Left colon (tissue), 2 donors: ENCODE data around the gene DOCK3. TPM values are rescaled to one million over a fixed set of nuclear protein-coding genes. Genes with fewer than 3 reads are reported as not detected.
"Not testable (repeated sequence)": the region's sequence is repeated elsewhere in the genome, so short reads cannot be mapped to it uniquely, and the experiment has no call there.

Source experiments
- ATAC-seq: fragments of 200-7000 bp; cut with Tn5 transposase; one replicate; pipeline ENCODE4 v1.9.1; 2020; ENCODE audit warnings: mild to moderate bottlenecking, moderate library complexity
- DNase-seq, 2 donors: peaks; one replicate each; pipeline ENCODE4 v3.0.0-alpha.2; 2020
- intact Hi-C, 2 donors: fragments of 100-400 bp; cut with DNase I in 1 of 2; cut with micrococcal nuclease in 1 of 2; formaldehyde crosslinking; loops; one replicate each; pipeline versions ENCODE4 v1.11.2 to v1.14.0; 2022; cut with DNase I, micrococcal nuclease
- total RNA-seq, 2 donors: library from RNA; stranded (reverse); fragmentation: NEBNext Ultra II Directional; extraction: Animal tissue kit (Norgen Biotek cat#: 25700); gene quantifications; one replicate each; pipeline ENCODE4 v1.2.1, GENCODE V29; 2021
- donor health status: DM: no; HTN: no; CAD: no.
- donor health status: DM: yes; HTN: yes; CAD: no.

The DOCK3 gene
- total RNA-seq, 2 donors from 2014 or later = 0.09 to 0.34 TPM

DNA sequence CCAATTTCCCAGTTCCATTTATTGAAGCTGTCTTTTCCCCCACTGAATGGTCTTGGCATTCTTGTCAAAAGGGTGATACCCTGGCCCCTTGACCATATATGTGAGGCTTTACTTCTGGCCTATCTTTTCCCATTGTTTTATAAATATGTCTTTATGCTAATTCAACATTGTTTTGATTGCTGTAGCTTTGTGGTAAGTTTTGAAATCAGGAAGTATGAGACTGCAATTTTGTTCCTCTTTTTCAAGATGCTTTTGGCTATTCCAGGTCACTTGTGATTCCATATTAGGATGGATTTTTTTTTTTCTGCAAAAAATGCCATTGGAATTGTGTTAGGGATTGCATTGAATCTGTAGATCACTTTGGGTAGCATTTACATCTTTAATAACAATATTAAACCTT, 569.2 kb downstream of the DOCK3 start:
- intact Hi-C loops = no loop called here
- ATAC-seq (no peak), DNase-seq (no peak)

DNA sequence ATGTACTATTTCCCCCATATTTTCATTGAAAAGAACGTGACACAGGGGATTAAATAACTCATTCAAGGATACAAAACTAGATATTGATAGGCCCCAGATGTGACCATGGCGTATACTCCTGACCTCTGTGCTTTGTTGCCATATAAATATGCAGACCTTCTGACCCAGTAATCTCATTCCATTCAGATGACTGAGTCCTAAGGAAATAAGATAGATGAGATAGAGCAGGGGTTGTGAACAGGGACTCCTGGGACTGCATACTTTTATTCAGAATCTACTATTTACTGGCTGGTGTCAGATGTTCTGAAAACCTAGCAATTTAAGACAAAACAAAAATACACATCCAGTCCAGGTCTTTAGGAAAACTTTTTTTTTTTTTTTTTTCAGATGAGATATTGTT, 571.1 kb downstream of the DOCK3 start:
- DNase-seq (no peak), ATAC-seq (no peak)
- intact Hi-C loops = no loop called here

DNA sequence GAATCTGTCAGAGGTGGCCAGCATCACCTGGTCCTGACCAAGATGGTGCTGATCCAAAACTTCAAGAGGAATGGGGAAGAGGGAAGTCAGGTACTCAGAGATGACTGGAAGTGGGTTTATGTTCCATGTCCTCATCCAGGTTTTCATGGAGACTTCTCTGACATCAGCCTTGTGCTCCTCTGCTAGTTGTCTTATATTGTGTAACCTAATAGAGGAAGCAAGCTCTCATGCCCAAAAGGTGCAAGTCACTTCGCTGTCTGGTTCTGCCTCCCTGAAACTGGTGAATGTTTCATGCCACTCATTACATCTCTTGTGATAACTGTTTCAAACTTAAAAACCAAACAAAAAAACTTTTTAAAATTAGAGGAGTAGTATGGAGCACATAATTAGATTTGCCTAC, 583.1 kb downstream of the DOCK3 start:
- intact Hi-C loops = no loop called here
- DNase-seq (no peak), ATAC-seq (no peak)

DNA sequence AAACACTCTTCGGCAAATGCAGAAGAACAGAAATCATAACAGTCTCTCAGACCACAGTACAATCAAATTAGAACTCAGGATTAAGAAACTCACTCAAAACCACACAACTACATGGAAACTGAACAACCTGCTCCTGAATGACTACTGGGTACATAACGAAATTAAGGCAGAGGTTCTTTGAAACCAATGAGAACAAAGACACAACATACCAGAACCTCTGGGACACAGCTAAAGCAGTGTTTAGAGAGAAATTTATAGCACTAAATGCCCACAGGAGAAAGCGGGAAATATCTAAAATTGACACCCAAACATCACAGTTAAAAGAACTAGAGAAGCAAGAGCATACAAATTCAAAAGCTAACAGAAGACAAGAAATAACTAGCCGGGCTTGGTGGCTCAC, 589.4 kb downstream of the DOCK3 start:
- intact Hi-C loops, DNase-seq, ATAC-seq: not testable (repeated sequence)

DNA sequence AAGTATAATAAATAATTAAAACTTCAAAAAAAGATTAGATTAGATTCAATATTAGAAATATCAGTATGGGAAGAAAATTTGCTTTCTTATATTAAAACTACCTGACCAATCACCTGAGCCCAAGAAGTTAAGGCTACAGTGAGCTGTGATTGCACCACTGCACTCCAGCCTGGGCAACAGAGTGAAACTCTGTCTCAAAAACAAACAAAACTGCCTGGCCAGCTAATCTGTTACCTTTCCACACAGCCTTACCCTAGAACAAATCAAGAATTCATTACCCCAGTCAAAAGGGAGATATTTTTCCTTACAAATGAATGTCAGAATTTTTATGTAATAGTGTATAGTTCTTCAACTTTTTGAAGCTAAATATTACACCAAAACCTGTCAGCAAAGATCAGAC, 593.4 kb downstream of the DOCK3 start:
- intact Hi-C loops = no loop called here
- ATAC-seq (no peak), DNase-seq (no peak)

DNA sequence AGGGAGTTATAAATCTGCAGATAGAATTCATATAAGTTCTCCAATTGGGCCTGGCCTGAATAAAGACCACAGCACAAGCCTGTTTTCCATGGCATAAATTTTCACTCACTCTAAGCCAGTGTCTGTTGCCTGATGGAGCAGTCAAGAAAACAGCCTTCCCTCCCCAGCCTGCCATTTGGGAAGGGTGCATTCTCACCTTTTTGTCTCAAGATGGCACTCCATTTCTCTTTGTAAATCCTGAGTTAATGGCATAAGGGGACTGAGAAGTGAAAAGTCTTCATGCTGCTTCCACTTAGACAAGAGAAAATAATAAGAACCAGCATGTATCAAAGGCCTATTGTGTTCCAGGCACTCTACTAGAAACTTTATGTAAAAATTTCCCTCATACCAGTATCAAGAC, 594.7 kb downstream of the DOCK3 start:
- intact Hi-C loops = no loop called here
- no peak for ATAC-seq
- DNase-seq = no peak

DNA sequence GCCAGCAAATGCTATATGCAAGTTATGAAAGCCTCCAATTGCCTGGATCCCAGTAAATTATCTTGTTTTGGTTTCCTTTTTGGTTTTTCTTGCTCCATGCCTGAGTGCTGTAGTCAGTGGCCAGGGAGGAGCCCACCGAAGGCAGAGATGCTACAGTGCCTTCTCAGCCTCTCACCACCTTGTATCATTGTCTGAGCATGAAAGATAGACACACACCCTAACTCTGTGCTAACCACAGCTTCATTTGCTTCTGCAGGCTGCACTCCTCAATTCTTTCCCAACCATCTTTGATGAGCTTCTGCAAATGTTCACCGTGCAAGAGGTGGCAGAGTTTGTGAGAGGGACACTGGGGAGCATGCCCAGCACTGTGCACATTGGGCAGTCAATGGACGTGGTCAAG, 595.8 kb downstream of the DOCK3 start:
- DNase-seq (no peak), ATAC-seq (no peak)
- intact Hi-C loops = no loop called here

DNA sequence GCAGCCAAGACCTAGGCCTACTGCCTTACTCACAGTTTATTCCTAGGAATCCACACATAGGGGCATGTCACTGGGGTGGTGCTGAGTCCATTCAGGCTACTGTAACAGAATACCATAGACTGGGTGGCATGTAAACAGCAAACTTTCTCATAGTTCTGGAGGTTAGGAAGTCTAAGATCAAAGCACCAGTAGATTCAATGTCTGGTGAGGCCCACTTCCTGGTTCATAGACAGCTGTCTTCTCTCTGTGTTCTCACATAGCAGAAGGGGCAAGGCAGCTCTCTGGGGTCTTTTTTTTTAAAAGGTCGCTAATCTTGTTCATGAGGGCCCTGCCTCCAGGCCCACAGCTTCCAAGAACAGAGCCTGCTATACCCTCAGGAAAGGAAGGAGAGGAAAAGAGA, 596.4 kb downstream of the DOCK3 start:
- DNase-seq (no peak), ATAC-seq (no peak)
- intact Hi-C loops = no loop called here

DNA sequence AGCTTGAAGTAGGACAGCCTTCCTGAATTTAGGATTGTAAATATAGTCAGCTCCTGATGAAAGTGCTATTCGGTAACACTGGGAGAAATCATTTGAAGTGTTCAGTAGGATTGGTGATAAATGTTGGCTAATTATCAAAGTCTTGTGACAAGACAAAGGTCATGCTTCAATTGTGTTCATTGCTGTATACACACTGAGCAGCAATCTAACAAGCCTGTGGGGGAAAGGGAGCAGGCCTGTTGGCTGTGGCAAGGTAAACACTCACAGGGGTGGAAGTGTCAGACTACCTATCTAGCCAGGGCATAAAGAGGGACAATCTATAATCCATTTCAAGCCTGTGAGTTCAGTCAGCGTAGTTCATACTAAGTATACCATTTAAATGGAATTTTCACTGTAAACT, 599.3 kb downstream of the DOCK3 start:
- DNase-seq = no peak

DNA sequence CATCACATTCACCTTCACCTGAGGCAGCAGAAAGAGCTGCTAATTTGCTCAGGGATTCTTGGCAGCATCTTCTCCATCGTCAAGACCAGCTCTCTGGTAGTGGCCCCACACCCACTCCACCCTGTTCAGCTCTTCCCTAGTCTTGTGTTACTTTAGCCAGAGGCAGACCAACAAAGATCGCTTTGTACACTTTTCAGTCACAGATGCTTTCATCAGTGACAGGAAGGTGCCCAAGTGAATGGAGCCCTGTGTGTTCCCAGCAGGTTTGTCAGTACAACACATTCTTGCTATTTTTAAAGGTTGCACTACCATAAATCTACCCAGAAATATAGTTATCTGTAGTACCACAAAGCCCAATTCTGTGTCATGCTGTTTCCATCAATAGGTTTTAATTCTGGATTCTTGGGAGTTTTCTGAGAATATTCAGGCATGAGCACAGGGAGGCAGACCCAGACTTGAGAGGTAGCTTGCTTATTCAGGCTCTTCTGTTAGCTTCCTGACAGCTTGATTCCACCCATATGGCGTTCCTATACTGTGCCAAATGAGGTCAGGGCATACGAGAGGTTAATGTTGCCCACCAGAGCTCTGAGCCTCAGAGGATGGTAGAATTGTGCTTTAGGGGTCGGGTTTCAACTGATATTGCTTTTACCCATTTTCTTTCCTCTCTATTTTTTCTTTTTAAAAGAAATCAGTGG, 600.5 kb downstream of the DOCK3 start:
- no peak for DNase-seq
- intact Hi-C loops = no loop called here
- no peak for ATAC-seq

More for the DNA sequence above, 599.3 kb downstream of the DOCK3 start:
- ATAC-seq = no peak
- intact Hi-C loops = no loop called here

DNA sequence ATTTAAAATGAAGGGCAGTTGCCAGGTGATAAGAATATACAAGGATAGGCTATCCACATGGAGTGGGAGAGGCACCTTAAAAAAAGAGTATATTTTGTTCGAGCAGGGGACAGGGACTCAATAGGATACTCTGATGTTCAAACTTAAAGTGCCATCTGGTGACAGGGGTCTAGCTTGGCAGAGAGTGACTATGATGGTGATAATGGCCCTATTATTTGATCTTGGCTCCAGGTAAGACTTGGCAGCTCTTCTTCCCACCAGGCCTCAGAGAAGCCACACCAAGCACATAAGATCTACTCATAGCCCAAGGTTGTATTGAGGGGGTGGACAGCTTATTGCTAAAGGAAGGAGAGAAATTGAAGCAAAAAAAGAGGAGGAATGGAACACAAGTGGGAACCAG, 601.3 kb downstream of the DOCK3 start:
- intact Hi-C loops = no loop called here
- ATAC-seq = no peak
- DNase-seq = no peak

DNA sequence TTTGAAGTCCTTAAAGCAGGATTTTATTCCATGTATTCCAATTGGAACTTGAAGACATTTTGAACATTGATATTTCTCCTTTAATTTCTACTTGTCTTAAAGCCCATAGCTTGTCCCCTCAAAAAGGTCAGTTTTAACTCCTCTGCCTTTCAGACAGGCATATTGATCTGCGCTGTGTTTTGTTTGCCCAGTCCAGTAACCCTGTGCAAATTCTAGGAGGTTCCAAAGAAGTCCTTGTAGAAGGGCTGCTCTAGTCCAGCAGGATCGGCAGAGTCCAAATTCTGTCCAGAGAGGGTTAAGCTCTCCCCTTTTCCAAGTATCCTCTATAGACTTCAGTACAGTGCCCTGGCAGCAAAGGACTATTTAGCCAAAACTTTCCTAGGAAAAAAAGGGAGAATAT, 604.7 kb downstream of the DOCK3 start:
- ATAC-seq (no peak), DNase-seq (no peak)
- intact Hi-C loops = no loop called here

DNA sequence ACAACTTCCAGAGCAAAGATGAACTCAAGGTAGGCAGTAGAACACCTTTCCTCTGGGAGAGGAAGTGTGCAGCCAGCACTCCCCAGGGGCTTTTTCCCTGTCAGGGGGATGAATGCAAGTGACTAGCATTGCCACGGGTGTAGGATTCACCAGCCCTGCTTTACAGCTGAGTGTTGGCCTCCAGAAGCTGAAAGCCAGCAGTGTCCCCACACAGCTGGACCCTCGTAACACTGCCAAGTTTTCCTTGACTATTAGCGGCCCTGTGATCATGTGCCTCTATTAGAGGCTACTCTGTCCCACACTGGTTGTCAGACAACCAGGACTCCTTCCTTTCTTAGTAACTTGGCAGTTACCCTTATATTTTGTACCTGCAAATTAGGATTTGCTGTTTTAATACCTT, 605.4 kb downstream of the DOCK3 start:
- intact Hi-C loops = no loop called here
- DNase-seq (no peak), ATAC-seq (no peak)

DNA sequence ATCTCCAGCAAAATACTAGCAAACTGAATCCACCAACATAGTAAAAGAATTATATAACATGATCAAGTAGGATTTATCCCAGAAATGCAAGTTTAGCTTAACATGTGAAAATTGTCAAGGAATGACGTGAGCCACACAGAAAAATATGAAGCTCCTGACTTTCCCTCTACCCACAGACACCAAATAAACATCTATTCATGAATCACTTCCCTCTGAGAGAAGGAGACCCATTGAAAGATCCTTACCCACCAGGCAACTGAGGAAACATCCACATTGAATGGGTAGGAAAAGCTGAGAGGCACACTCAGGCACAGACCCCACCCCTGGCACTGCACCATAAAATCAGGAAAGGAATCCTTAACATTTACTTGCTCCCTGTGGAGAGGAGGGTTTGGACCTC, 608.2 kb downstream of the DOCK3 start:
- ATAC-seq (no peak), DNase-seq (no peak)
- intact Hi-C loops = no loop called here

DNA sequence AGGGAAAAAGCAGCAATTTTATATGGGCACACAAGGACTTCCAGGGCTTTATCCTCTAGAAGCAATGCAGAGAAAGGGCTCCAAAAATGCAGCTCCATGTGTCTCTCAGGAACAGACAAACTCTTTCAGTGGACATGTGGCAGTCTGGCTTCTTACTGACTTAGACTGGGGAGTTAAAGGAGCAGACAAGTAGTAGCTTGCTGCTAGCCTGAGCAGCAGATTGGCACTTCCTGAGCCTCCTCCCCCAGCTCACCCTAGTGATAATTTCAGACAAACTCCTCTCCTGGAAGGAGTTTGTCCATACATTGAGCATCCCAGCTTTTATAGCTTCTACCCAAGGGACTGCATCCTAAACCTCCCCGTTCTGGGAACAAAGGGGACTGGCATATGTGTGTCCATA, 608.7 kb downstream of the DOCK3 start:
- intact Hi-C loops = no loop called here
- DNase-seq = no peak

DNA sequence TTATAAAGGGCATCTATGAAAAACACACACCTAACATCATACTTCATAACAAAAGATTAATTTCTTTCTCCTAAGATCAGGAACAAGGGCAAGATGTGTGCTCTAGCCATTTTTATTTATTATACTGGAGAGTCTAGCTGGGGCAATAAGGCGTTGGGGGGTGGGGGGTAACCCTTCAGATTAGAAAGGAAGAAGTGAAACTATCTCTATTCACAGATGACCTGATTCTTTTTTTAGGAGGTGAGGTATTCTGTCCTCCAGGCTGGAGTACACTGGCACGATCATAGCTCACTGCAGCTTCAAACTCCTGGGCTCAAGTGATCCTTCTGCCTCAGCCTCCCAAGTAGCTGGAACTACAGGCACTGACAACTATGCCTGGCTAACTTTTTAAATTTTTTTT, 620.9 kb downstream of the DOCK3 start:
- intact Hi-C loops = no loop called here
- ATAC-seq (no peak), DNase-seq (no peak)

More for the DNA sequence above, 608.7 kb downstream of the DOCK3 start:
- no peak for ATAC-seq

DNA sequence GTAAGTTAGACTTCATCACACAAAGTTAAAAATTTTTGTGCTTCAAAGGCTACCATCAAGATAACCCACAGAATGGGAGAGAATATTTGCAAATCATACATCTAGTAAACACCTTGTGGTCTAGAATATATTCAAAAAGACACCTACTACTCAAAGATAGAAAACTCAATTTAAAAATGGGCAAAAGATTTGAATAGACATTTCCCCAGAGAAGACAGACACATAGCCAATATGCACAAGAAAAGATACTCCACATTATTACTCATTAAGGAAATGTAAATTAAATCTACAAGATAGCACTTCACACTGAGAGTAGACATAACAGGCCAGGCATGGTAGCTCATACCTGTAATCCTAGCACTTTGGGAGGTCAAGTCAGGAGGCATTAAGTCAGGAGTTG, 622.6 kb downstream of the DOCK3 start:
- intact Hi-C loops = no loop called here
- ATAC-seq (no peak), DNase-seq (no peak)

DNA sequence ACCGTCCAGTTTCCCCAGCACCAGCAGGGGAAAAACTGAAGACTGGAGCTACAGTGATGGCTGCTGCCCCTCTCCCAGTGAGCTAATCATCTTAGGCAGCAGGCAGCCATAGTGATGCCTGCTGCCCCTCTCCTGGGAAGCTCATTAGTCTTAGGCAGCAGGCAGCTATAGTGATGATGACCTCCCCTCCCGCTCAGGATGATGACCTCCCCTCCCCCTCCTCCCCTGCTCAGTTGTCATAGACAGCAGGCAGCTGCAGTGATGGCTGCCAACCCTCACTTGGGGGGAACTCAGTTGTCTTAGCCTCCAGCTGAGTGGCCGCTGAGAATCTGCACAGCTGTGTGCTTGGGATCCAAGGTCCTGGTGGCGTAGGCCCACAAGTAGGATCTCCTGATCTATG, 629.5 kb downstream of the DOCK3 start:
- intact Hi-C loops = no loop called here

DNA sequence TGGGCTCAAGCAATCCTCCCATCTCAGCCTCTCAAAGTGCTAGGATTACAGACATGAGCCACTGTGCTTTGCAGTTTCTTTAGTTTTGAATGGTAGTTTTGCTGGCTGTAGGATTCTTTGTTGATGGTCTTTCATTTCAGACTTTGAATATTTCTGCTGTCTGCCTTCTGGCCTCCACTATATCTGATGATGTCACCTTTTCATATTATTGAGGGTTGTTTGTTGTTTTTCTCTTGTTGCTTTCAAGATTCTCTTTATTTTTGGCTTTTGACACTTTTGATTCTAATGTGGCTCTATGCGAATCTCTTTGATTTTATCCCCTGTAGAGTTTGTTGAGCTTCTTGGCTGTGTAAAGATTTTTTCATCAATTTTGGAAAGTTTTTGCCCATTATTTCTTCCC, 631.4 kb downstream of the DOCK3 start:
- no peak for DNase-seq
- intact Hi-C loops = no loop called here
- no peak for ATAC-seq

More for the DNA sequence above, 629.5 kb downstream of the DOCK3 start:
- ATAC-seq (no peak), DNase-seq (no peak)

DNA sequence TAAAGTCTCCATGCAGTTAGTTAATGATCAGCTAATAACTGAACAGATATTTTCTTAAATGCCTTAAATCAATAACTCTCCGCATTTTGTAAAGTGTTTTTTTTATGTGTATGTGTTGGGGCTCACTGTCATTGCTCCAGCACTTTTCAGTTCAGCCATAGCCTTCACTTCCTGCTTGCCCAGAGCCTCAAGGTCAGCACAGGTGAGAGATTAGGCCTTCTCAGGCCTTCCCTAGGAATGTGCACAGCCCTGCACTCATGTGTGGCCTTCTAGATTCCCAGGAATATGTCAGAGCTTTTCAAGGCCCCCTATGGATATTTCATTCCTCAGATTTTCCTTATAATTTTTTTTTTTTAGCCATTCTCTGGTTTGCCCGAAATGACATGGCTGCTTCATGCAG, 632.7 kb downstream of the DOCK3 start:
- DNase-seq (no peak), ATAC-seq (no peak)
- intact Hi-C loops = no loop called here

DNA sequence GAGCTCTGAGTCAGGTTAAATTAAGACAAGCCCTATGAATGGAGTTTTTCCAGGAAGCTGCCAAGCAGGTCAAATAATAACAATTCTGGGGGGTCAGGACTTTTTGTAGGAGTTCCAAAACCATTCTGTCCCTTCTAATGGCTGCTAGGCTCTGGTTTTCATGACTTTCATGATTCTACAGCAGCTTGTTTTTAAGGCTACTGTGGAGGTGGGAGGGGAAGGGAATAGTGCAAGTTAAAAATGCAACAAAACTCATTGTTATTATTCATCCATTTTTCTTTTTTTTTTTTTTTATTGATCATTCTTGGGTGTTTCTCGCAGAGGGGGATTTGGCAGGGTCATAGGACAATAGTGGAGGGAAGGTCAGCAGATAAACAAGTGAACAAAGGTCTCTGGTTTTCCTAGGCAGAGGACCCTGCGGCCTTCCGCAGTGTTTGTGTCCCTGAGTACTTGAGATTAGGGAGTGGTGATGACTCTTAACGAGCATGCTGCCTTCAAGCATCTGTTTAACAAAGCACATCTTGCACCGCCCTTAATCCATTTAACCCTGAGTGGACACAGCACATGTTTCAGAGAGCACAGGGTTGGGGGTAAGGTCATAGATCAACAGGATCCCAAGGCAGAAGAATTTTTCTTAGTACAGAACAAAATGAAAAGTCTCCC, 633.3 kb downstream of the DOCK3 start:
- ATAC-seq, DNase-seq, intact Hi-C loops: not testable (repeated sequence)
